A549 treated with Mapracorat at 1 μM for 4 hours (cell line): ENCODE data around the gene MRGPRD. TPM values are rescaled to one million over a fixed set of nuclear protein-coding genes. Genes with fewer than 3 reads are reported as not detected.

Source experiments
- total RNA-seq: library from RNA; stranded (reverse); fragments of 200-300 nt; extraction: Qiagen RNA extraction; gene quantifications from 5 replicates; pipeline ENCODE4 v1.2.3, GENCODE V29; 2022

The MRGPRD gene, protein sequence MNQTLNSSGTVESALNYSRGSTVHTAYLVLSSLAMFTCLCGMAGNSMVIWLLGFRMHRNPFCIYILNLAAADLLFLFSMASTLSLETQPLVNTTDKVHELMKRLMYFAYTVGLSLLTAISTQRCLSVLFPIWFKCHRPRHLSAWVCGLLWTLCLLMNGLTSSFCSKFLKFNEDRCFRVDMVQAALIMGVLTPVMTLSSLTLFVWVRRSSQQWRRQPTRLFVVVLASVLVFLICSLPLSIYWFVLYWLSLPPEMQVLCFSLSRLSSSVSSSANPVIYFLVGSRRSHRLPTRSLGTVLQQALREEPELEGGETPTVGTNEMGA
- total RNA-seq = not detected in 5 replicates

DNA sequence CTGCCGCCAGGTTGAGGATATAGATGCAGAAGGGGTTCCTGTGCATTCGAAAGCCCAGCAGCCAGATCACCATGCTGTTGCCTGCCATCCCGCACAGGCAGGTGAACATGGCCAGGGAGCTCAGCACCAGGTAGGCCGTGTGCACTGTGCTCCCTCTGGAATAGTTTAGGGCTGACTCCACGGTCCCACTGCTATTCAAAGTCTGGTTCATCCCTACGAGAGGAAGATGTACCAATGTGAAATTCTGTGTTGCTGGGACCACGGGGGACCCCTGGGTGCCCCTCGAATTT lies at the start of gene MRGPRD:
Gene MRGPRD (minus strand): TSS at position 211 of the 290 bp plus-strand sequence. CDS start 0 bp downstream, at position 211.

DNA sequence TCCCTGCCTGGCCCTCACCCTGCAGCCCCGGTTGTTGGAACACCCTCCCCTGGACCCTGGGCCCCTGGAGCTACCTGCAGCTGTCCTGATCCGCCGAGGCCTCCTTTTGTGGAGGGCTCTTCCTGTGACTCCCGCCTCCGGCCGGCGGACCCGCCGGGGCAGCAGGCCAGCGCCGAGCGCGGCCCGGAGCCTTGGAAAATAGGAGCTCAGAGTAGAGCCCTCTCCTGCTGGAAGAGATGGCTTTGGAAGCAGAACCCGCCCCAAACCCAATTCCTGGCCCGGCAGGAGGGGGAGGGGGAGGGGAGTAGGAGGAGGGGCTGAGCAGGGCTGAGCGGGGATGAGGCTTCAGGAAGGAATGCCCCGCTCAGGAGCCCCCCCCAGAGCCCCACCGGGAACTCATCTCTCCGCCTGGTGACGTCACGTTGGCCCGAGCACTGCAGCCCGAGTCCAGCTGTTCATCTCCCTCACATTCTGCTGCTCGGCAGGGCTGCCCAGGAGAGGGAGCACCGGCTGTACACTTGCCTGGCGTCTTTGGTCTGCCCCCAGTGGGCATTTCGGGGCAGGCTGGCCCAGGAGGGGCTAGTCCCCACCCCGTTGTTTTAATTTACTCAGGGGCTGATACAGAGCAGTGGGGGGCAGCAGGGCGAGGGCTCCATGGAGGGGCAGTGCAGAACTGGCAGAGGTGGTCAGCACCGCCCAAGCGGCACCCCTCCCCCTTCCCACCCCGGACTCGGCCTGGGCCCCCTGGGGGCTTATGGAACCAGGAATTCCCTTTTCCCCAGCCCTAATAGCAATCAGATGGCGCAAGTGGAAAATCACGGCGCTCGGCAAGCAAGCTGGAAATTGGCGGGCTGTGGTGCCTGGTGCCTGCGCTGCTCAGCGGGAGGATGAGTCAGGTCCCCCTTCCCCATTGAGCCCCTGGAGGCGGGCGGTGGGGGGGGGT lies 32.5 kb upstream of the MRGPRD start, which contains the start of gene MRGPRF:
Gene MRGPRF (minus strand): TSS at position 238 of the 943 bp plus-strand sequence. CDS start 3,345 bp downstream, outside the sequence.

Other genes with a start within 250 kb of the MRGPRD start
- gene TESMIN, start 229.5 kb downstream of the MRGPRD start, total RNA-seq = 3.3 to 7.6 TPM (median 6.7 TPM) in 5 replicates
- gene CPT1A, start 139.1 kb downstream of the MRGPRD start, total RNA-seq = 27.9 to 32.8 TPM (median 31.7 TPM) in 5 replicates
- gene MRPL21, start 77.2 kb downstream of the MRGPRD start, total RNA-seq = 126 to 143 TPM (median 134 TPM) in 5 replicates
- gene IGHMBP2, start 77.1 kb downstream of the MRGPRD start, total RNA-seq = 12.7 to 16.8 TPM (median 15.4 TPM) in 5 replicates
- 0.06 to 0.12 TPM in 2 of 5 replicates, not detected in the others for gene MRGPRF, start 32.3 kb upstream of the MRGPRD start, total RNA-seq
- 8.7 to 14.1 TPM (median 12.8 TPM) in 5 replicates for gene TPCN2, start 67.9 kb upstream of the MRGPRD start, total RNA-seq
- gene SMIM38, start 174.9 kb upstream of the MRGPRD start, total RNA-seq = 0.06 to 0.11 TPM in 2 of 5 replicates, not detected in the others